Prostate gland (tissue), 2 donors: ENCODE data around the gene ARHGAP26. TPM values are rescaled to one million over a fixed set of nuclear protein-coding genes. Genes with fewer than 3 reads are reported as not detected.

Experiments
- DNase-seq: peaks from one replicate; pipeline ENCODE4 v3.0.0-alpha.2; 2019; ENCODE audit warnings: low spot score
- H3K27ac ChIP-seq, 2 donors: fragments of 200-600 bp; sonication (generic); 2 replicates each; pipeline ENCODE4 v1.5.1; 2017 to 2019
- H3K27me3 ChIP-seq: fragments of 200-600 bp; sonication (generic); replicated peaks from 2 replicates; pipeline ENCODE4 v1.5.1; 2019; ENCODE audit not compliant: insufficient read depth
- H3K36me3 ChIP-seq, 2 donors: fragments of 200-600 bp; sonication (generic); 1 replicate in 1 of 2; 2 replicates in 1 of 2; pipeline versions ENCODE4 v1.5.1 to v1.8.1; 2017 to 2019
- H3K4me1 ChIP-seq: fragments of 200-600 bp; sonication (generic); replicated peaks from 2 replicates; pipeline ENCODE4 v1.5.1; 2019
- H3K4me3 ChIP-seq, 2 donors: fragments of 200-600 bp; sonication (generic); 2 replicates each; pipeline ENCODE4 v1.5.1; 2017 to 2019
- H3K9me3 ChIP-seq: fragments of 200-600 bp; sonication (generic); 2 replicates; pipeline ENCODE4 v1.5.1; 2017
- CTCF ChIP-seq, 4 experiments: fragments of 200-600 bp in 2 of 4; fragments of 450-650 bp in 2 of 4; sonication (generic) in 2 of 4; IDR thresholded peaks; 1 replicate in 3 of 4; 2 replicates in 1 of 4; pipeline ENCODE4 v1.5.1; 2016 to 2019; ENCODE audit warnings: antibody characterized with exemption in 4 of 4, mild to moderate bottlenecking in 2 of 4, moderate library complexity in 2 of 4
- POLR2A ChIP-seq: fragments of 450-650 bp; IDR thresholded peaks from one replicate; pipeline ENCODE4 v1.6.1; 2016; ENCODE audit warnings: antibody characterized with exemption, mild to moderate bottlenecking
- POLR2AphosphoS5 ChIP-seq: sonication (generic); formaldehyde crosslinking; IDR thresholded peaks from one replicate; pipeline ENCODE4 v1.6.1; 2017; ENCODE audit warnings: antibody characterized with exemption
- WGBS: methylation state at CpG from one replicate; pipeline ENCODE4 v1.1.5; 2018; 5-methylcytosine and 5-hydroxymethylcytosine counted together
- intact Hi-C: fragments of 100-400 bp; cut with DNase I; formaldehyde crosslinking; loops from one replicate; pipeline ENCODE4 v1.14.2; 2022
- total RNA-seq, 2 donors: library from RNA; depleted of rRNA; stranded (reverse); fragments of >200 nt; gene quantifications; one replicate each; pipeline ENCODE4 v1.1.0, GENCODE V29; 2016

Gene ARHGAP26
- total RNA-seq, 2 donors from 2014 or later: 11.7 to 39.8 TPM

- WGBS: 70% methylated on average over 3 of the region's 3 CpGs
- no peaks in the 10 kb centered on the region for H3K36me3 ChIP-seq
- intact Hi-C loops: loop anchor here (10.0 kb wide), 1 partner anchor 269 kb away; no protein-coding TSS in a partner anchor
Observed at GRCh38 chr5:142884029-142884428, 113.9 kb downstream of the ARHGAP26 start.

DNA sequence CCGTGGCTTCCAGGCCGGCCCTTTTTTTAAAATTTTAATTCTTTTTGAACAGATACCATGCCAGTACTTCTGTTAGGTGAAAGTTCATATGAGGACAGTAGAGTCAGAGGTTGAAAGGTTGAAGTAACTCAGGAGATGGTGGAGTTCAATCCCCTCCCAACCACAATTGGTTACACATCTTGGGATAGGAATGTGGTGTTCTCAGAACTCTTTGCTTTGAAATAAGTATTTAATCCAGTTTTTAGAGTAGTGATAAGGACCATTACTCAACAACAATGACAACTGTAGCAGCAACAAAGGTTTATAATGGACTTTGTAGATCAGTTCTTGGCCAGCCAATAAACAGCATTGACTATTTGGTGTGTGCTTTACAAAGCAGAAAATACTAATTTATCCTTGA lies 116.0 kb downstream of the ARHGAP26 start:
- no peak for DNase-seq
- Histone ChIP-seq H3K27ac (no peak overlapping the region), H3K27me3 (no peaks in the 10 kb centered on the region), H3K9me3 (no peaks in the 10 kb centered on the region), H3K4me3 (no peak overlapping the region), H3K36me3 (no peaks in the 10 kb centered on the region), H3K4me1 (no peaks in the 10 kb centered on the region)
- WGBS: 86% methylated on average over 2 of the region's 2 CpGs
- intact Hi-C loops: loop anchor here (10.0 kb wide), 1 partner anchor 271 kb away; no protein-coding TSS in a partner anchor
- TF ChIP-seq POLR2A (no peak), CTCF (IDR thresholded peaks at IDR 0.05) (no peak), POLR2AphosphoS5 (no peak)

More at GRCh38 chr5:142884029-142884428, 113.9 kb downstream of the ARHGAP26 start:
- Histone ChIP-seq H3K9me3 (no peaks in the 10 kb centered on the region), H3K27ac (no peak overlapping the region), H3K4me3 (no peak overlapping the region), H3K27me3 (no peaks in the 10 kb centered on the region), H3K4me1 (no peaks in the 10 kb centered on the region)
- TF ChIP-seq POLR2A: no peak
- no peak for TF ChIP-seq POLR2AphosphoS5
- no peak for TF ChIP-seq CTCF (IDR thresholded peaks at IDR 0.05)
- DNase-seq: no peak

GRCh38 chr5:142886956-142887355 lies 116.8 kb downstream of the ARHGAP26 start:
- 55% methylated on average over 2 of the region's 2 CpGs for WGBS
- Histone ChIP-seq H3K36me3 (no peaks in the 10 kb centered on the region), H3K4me1 (no peaks in the 10 kb centered on the region), H3K9me3 (no peaks in the 10 kb centered on the region), H3K27ac (no peak overlapping the region), H3K27me3 (no peaks in the 10 kb centered on the region), H3K4me3 (no peak overlapping the region)
- DNase-seq: no peak
- intact Hi-C loops: loop anchor here (10.0 kb wide), 1 partner anchor 272 kb away; no protein-coding TSS in a partner anchor
- TF ChIP-seq CTCF (IDR thresholded peaks at IDR 0.05) (no peak), POLR2A (no peak), POLR2AphosphoS5 (no peak)

DNA sequence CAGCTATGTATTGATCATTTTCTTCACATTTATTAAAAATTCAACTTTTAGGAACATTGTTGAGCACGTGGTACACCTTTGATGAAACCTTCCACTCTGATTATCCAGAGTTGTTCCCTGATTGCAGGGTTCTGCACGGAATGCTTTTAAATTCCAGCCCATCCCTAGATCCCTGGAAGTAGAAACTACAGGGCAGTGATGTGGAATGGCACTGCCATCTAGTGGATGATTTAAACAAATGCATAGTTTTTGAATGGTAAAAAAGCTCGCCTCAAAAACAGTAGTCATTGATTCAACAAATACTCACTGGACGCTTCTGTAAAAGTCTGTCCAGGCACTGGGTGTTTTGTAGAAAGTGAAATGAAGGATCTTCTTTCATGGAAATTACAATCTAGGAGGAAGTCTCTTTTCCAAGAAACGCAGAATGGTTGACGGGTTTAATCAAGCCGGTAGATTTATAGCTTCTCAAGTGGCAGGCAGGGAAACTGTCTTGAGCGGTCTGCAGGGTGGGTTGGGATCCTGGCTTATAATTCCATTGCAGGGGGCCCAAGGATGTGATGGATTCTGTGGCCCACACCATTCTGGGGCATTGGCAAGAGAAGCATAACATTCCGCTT lies 118.4 kb downstream of the ARHGAP26 start:
- Histone ChIP-seq H3K27ac (no peak overlapping the region), H3K4me1 (no peaks in the 10 kb centered on the region), H3K36me3 (no peaks in the 10 kb centered on the region), H3K4me3 (no peak overlapping the region), H3K9me3 (no peaks in the 10 kb centered on the region), H3K27me3 (no peaks in the 10 kb centered on the region)
- 42% methylated on average over 9 of the region's 9 CpGs for WGBS
- intact Hi-C loops: loop anchor here (10.0 kb wide), 1 partner anchor 274 kb away; no protein-coding TSS in a partner anchor
- TF ChIP-seq POLR2AphosphoS5 (peak; percentile 55), POLR2A (no peak), CTCF (IDR thresholded peaks at IDR 0.05) (peak; percentile 32 to 80 (median 78))
- DNase-seq: no peak

- Histone ChIP-seq H3K27me3 (no peaks in the 10 kb centered on the region), H3K36me3 (no peaks in the 10 kb centered on the region), H3K4me3 (no peak overlapping the region), H3K4me1 (no peaks in the 10 kb centered on the region), H3K27ac (no peak overlapping the region), H3K9me3 (no peaks in the 10 kb centered on the region)
- WGBS: 86% methylated on average over 3 of the region's 3 CpGs
- no peak for DNase-seq
- TF ChIP-seq CTCF (IDR thresholded peaks at IDR 0.05): no peak
- TF ChIP-seq POLR2AphosphoS5: no peak
- TF ChIP-seq POLR2A: no peak
- intact Hi-C loops: no loop called here
Observed at GRCh38 chr5:142892021-142892420, 121.8 kb downstream of the ARHGAP26 start.
